ENCODE measurements around the gene CYSTM1. TPM values are rescaled to one million over a fixed set of nuclear protein-coding genes. Genes with fewer than 3 reads are reported as not detected.

CYSTM1 gene
- total and polyA plus RNA-seq, 2 of the 8 experiments (the other 6 are each of a cell fraction or from before 2014, with no cell fraction given): 25.0 to 47.8 TPM

DNA sequence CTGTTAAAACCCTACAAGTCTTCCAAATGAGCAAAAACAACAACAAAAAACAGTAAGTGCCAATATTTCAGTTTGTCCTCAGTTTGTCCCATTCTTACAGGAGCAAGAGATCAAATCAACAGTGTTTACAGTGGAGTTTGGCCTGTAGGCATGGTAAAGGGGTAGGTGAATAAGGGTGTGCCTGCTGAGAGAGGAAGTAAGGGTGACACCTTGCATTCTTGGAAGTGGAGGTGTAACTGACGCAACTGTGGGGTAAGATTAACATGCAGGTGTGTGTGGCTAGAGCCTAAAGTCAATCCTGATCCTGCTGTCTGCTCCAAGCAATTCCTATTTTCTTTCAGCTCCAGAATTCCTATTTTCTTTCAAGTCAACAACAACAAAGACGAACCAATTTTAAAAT lies 84.5 kb downstream of the CYSTM1 start:
- Histone ChIP-seq H4K91ac (replicated peaks; ENCODE audit: insufficient read length, low read length) (no peak overlapping the region), H2AK5ac (ENCODE audit: low read depth, low read length) (peak overlapping the region; percentile 65; the same call in 1 of the 2 replicates), H3K23me2 (ENCODE audit: low read depth, low read length) (no peaks in the 10 kb centered on the region), H3K79me2 (ENCODE audit: control insufficient read depth in 1 of 2, insufficient read depth in 2 of 2, low read length in 2 of 2) (0 out of 4 replicates have a peak, but pooled peaks cover 0 to 16% of the 10 kb centered on the region in 2 experiments), H3K9me3 (ENCODE audit: insufficient read depth in 2 of 2, low read depth in 1 of 2, low read length in 1 of 2) (no peaks in the 10 kb centered on the region; a peak in 1 of 4 replicates), H2BK120ac (replicated peaks; ENCODE audit: low read depth, low read length) (no peak overlapping the region), H3K14ac (ENCODE audit: insufficient read length) (no peak overlapping the region), H2AFZ (ENCODE audit: low read length) (no peak overlapping the region), H3K4me2 (ENCODE audit: insufficient read depth in 1 of 2, low read depth in 2 of 2, low read length in 2 of 2) (no peak overlapping the region), H3K18ac (ENCODE audit: extremely low read depth, low read length) (no peak overlapping the region), H3K23ac (ENCODE audit: insufficient read length) (no peak overlapping the region), H2BK5ac (ENCODE audit: low read depth, low read length) (no peak overlapping the region), H2BK20ac (ENCODE audit: low read length) (no peak overlapping the region), H3K27me3 (replicated peaks in 1 of 4; ENCODE audit: control insufficient read depth in 3 of 4, extremely low read depth in 1 of 4, insufficient read depth in 3 of 4, low read length in 3 of 4) (no peaks in the 10 kb centered on the region), H4K8ac (ENCODE audit: extremely low read depth, insufficient read depth, low read length) (no peak overlapping the region), H3K36me3 (ENCODE audit: control insufficient read depth in 2 of 4, insufficient read depth in 4 of 4, low read length in 3 of 4) (no peaks in the 10 kb centered on the region), H4K20me1 (replicated peaks in 1 of 2; ENCODE audit: control insufficient read depth in 1 of 2, insufficient read depth in 2 of 2, low read length in 2 of 2) (peaks cover 0 to 2% of the 10 kb centered on the region in 2 experiments), H3K4me3 (ENCODE audit: extremely low read depth in 1 of 4, insufficient read depth in 2 of 4, low read depth in 3 of 4, low read length in 4 of 4) (no peak overlapping the region), H2BK15ac (ENCODE audit: low read length) (no peak overlapping the region), H2BK12ac (ENCODE audit: low read depth, low read length) (no peak overlapping the region; the same call in 1 of the 2 replicates), H3K56ac (replicated peaks; ENCODE audit: insufficient read length, low read depth, low read length) (no peak overlapping the region), H3K4me1 (replicated peaks in 1 of 4; ENCODE audit: control insufficient read depth in 3 of 4, insufficient read depth in 4 of 4, low read length in 3 of 4) (peaks cover 0 to 2% (median 0%) of the 10 kb centered on the region in 4 experiments; a peak in 3 of 7 replicates), H3K9ac (replicated peaks in 1 of 4; ENCODE audit: extremely low read depth in 1 of 4, low read depth in 3 of 4, low read length in 3 of 4) (no peak overlapping the region; a peak in 1 of 7 replicates), H4K5ac (ENCODE audit: insufficient read length, low read depth, low read length) (no peak overlapping the region), H3K79me1 (ENCODE audit: low read depth, low read length) (peaks cover 5% of the 10 kb centered on the region; the same call in 1 of the 2 replicates), H3K4ac (replicated peaks; ENCODE audit: insufficient read length, low read depth, low read length) (no peak overlapping the region), H3K27ac (ENCODE audit: low read depth, low read length) (no peak overlapping the region)
- FAIRE-seq (no peak), DNase-seq (ENCODE audit: low read depth in 1 of 2, low spot score in 2 of 2) (no peak)
- 94% methylated on average over 2 of the region's 2 CpGs; no CpG with 5 or more reads in 1 of the 2 experiments for WGBS, 2 experiments (ENCODE audit: extremely low coverage in 1 of 2, insufficient coverage in 1 of 2, insufficient read length in 1 of 2, insufficient replicate concordance in 2 of 2, low coverage in 1 of 2, low lambda C conversion rate in 2 of 2, missing lambda C conversion rate in 1 of 2)
- ChIA-PET POLR2A (ENCODE audit: partially characterized antibody) (interaction anchor here (0.8 to 4.4 kb wide), 3 partner anchors 9 to 86 kb away, joined by 3 to 15 read pairs (median 4); partner anchors contain the start of gene HBEGF), CTCF (ENCODE audit: partially characterized antibody) (interaction anchor here (0.6 to 25.9 kb wide), 5 partner anchors 17 to 113 kb away, joined by 3 to 676 read pairs (median 8); partner anchors contain the start of gene HBEGF)
- TF ChIP-seq JUND (IDR thresholded peaks at IDR 0.05; ENCODE audit: low read length) (no peak), CEBPB (IDR thresholded peaks at IDR 0.05; ENCODE audit: low read depth, low read length) (peak; percentile 64; the same call in 1 of the 2 replicates)

Measured in H1 (cell line).